SU-DHL-6 (cell line): ENCODE data around the gene EWSR1.

ENCODE experiments used
- EZH2phosphoT487 ChIP-seq: fragments of 200-600 bp; sonication (generic), shearing (Covaris generic); conservative IDR thresholded peaks from 2 replicates; pipeline ENCODE4 v1.6.1; 2018; ENCODE audit warnings: mild to moderate bottlenecking, antibody characterized with exemption, low read length, moderate library complexity, mixed read lengths
- TF ChIP-seq, protein P1 (sequence below): fragments of 200-600 bp; sonication (generic); IDR thresholded peaks from one replicate; pipeline ENCODE4 v1.5.1; 2017; ENCODE audit warnings: antibody characterized with exemption, mild to moderate bottlenecking, low read length, moderate library complexity; ENCODE audit not compliant: insufficient read depth, poor library complexity, severe bottlenecking

DNA sequence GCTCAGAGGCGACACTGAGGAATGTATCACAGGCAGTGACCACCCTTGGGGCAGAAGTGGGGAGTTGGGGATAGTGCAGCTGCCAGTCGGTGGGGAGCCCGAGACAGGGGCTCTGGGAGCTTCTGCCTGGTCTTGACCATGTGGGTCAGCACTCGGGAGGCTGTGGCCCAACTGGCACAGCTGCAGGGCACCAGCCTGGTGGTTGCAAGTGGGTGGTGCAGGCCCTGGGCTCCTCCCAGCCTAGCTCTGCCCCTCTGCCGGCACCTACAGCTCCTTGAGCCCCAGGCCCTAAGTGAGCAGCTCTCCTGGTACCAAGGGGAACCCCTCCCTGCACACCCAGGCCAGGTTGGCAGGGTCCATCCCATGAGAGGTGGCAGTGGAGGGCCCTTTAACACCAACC lies 60.0 kb downstream of the EWSR1 start:
- TF ChIP-seq, protein P1, sequence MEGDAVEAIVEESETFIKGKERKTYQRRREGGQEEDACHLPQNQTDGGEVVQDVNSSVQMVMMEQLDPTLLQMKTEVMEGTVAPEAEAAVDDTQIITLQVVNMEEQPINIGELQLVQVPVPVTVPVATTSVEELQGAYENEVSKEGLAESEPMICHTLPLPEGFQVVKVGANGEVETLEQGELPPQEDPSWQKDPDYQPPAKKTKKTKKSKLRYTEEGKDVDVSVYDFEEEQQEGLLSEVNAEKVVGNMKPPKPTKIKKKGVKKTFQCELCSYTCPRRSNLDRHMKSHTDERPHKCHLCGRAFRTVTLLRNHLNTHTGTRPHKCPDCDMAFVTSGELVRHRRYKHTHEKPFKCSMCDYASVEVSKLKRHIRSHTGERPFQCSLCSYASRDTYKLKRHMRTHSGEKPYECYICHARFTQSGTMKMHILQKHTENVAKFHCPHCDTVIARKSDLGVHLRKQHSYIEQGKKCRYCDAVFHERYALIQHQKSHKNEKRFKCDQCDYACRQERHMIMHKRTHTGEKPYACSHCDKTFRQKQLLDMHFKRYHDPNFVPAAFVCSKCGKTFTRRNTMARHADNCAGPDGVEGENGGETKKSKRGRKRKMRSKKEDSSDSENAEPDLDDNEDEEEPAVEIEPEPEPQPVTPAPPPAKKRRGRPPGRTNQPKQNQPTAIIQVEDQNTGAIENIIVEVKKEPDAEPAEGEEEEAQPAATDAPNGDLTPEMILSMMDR: no peak
- no peak for TF ChIP-seq EZH2phosphoT487
